CD4-positive, alpha-beta T cell (primary cell): ENCODE results near the gene HMCN2. TPM values are rescaled to one million over a fixed set of nuclear protein-coding genes. Genes with fewer than 3 reads are reported as not detected.

Source experiments
- ATAC-seq: fragments of 200-7000 bp; cut with Tn5 transposase; one replicate; pipeline ENCODE4 v1.10.0; 2022; ENCODE audit warnings: mild to moderate bottlenecking; ENCODE audit not compliant: poor library complexity
- CTCF ChIA-PET: fragments of 350-600 bp; sonication (Branson Sonifier 250); formaldehyde crosslinking; loops from one replicate; lab custom pipeline; 2021; ENCODE audit warnings: antibody characterized with exemption, inconsistent platforms; lab: Charles Lee
- POLR2A ChIA-PET: fragments of 350-600 bp; sonication (Branson Sonifier 250); formaldehyde crosslinking; loops from one replicate; lab custom pipeline; 2021; ENCODE audit warnings: antibody characterized with exemption, inconsistent platforms; lab: Charles Lee
- DNase-seq, 14 experiments: peaks; one replicate each; pipeline ENCODE4 v3.0.0-alpha.2; 2013 to 2020; ENCODE audit warnings: mixed read lengths in 2 of 14
- H3K27ac ChIP-seq, 2 donors: one replicate each; pipeline versions ENCODE4 v1.5.1 to v1.7.0; 2013; ENCODE audit warnings: low read length in 2 of 2, low read depth in 1 of 2, mild to moderate bottlenecking in 1 of 2
- H3K27me3 ChIP-seq, 2 experiments: 1 replicate in 1 of 2; 2 replicates in 1 of 2; pipeline versions ENCODE4 v1.6.1 to v1.7.0; 2013; ENCODE audit warnings: low read length in 2 of 2, control low read depth in 1 of 2, mild to moderate bottlenecking in 1 of 2, moderate library complexity in 1 of 2; ENCODE audit not compliant: insufficient read depth in 2 of 2, control insufficient read depth in 1 of 2
- H3K36me3 ChIP-seq: one replicate; pipeline ENCODE4 v1.6.1; 2013; ENCODE audit warnings: low read length, control low read depth; ENCODE audit not compliant: insufficient read depth
- H3K4me1 ChIP-seq: one replicate; pipeline ENCODE4 v1.6.1; 2013; ENCODE audit warnings: low read length, control low read depth; ENCODE audit not compliant: insufficient read depth
- H3K4me3 ChIP-seq: one replicate; pipeline ENCODE4 v1.5.1; 2013; ENCODE audit warnings: mild to moderate bottlenecking, low read length, moderate library complexity
- H3K9me3 ChIP-seq, 2 experiments: 1 replicate in 1 of 2; 2 replicates in 1 of 2; pipeline versions ENCODE4 v1.6.1 to v1.7.0; 2013; ENCODE audit warnings: low read length in 2 of 2, mild to moderate bottlenecking in 2 of 2, control low read depth in 1 of 2, moderate library complexity in 1 of 2; ENCODE audit not compliant: control insufficient read depth in 1 of 2, insufficient read depth in 1 of 2
- H3K27ac Mint-ChIP-seq: one replicate; pipeline ENCODE4 v1.8.0; 2020; ENCODE audit warnings: mixed read lengths
- H3K27me3 Mint-ChIP-seq: one replicate; pipeline ENCODE4 v1.8.0; 2021; ENCODE audit warnings: mixed read lengths
- H3K36me3 Mint-ChIP-seq: one replicate; pipeline ENCODE4 v1.8.0; 2021; ENCODE audit warnings: low read depth, mixed read lengths
- H3K4me1 Mint-ChIP-seq: one replicate; pipeline ENCODE4 v1.8.0; 2021; ENCODE audit warnings: low read depth, mixed read lengths
- H3K4me3 Mint-ChIP-seq: one replicate; pipeline ENCODE4 v1.8.0; 2020; ENCODE audit warnings: mild to moderate bottlenecking, mixed read lengths
- H3K9me3 Mint-ChIP-seq: one replicate; pipeline ENCODE4 v1.8.0; 2020; ENCODE audit warnings: mixed read lengths
- CTCF ChIP-seq: fragments of 200-600 bp; IDR thresholded peaks from one replicate; pipeline ENCODE4 v1.8.0; 2022; ENCODE audit warnings: antibody characterized with exemption, mild to moderate bottlenecking
- intact Hi-C, 2 experiments: fragments of 100-400 bp; cut with DNase I in 1 of 2; cut with micrococcal nuclease in 1 of 2; formaldehyde crosslinking; loops; one replicate each; pipeline versions ENCODE4 v1.15.1 to v1.9.0; 2023 to 2025; cut with DNase I, micrococcal nuclease
- total RNA-seq, 174 experiments: library from RNA in 2 of 174; stranded (reverse) in 2 of 174; gene quantifications; one replicate each; pipeline ENCODE4 v1.2.3 and lab custom pipeline; 2021 to 2026

HMCN2 gene
- total RNA-seq, 2 experiments from 2014 or later: not detected

- Mint-ChIP-seq H3K4me3 (no peak overlapping the region), H3K27me3 (peaks cover 47% of the 10 kb centered on the region), H3K4me1 (no peaks in the 10 kb centered on the region), H3K9me3 (no peaks in the 10 kb centered on the region), H3K27ac (no peak overlapping the region), H3K36me3 (no peaks in the 10 kb centered on the region)
- no peak for TF ChIP-seq CTCF
- CTCF ChIA-PET: no interaction called here
- no peaks in the 10 kb centered on the region for H3K36me3 ChIP-seq
- H3K4me3 ChIP-seq: no peak overlapping the region
- intact Hi-C loops: no loop called here
- H3K4me1 ChIP-seq: no peaks in the 10 kb centered on the region
- peaks cover 6 to 19% of the 10 kb centered on the region in 2 experiments for H3K27me3 ChIP-seq
- DNase-seq: no peak
- no peak overlapping the region for H3K27ac ChIP-seq
- POLR2A ChIA-PET: no interaction called here
- peaks cover 0 to 6% of the 10 kb centered on the region in 2 experiments for H3K9me3 ChIP-seq
- no peak for ATAC-seq
These were observed 26.5 kb downstream of the HMCN2 start for GRCh38 chr9:130292106-130292505.

- H3K27me3 ChIP-seq: peaks cover 3 to 12% of the 10 kb centered on the region in 2 experiments
- TF ChIP-seq CTCF: no peak
- Mint-ChIP-seq H3K27ac (no peak overlapping the region), H3K27me3 (peaks cover 40% of the 10 kb centered on the region), H3K9me3 (no peaks in the 10 kb centered on the region), H3K36me3 (no peaks in the 10 kb centered on the region), H3K4me1 (no peaks in the 10 kb centered on the region), H3K4me3 (no peak overlapping the region)
- no peak overlapping the region for H3K27ac ChIP-seq
- POLR2A ChIA-PET: no interaction called here
- CTCF ChIA-PET: no interaction called here
- intact Hi-C loops: no loop called here
- ATAC-seq: no peak
- H3K36me3 ChIP-seq: no peaks in the 10 kb centered on the region
- DNase-seq: peak in 1 of 14 experiments; percentile 3
- no peak overlapping the region for H3K4me3 ChIP-seq
- H3K4me1 ChIP-seq: no peaks in the 10 kb centered on the region
- H3K9me3 ChIP-seq: peaks cover 0 to 7% of the 10 kb centered on the region in 2 experiments
These were observed 29.1 kb downstream of the HMCN2 start for GRCh38 chr9:130294664-130295063.

GRCh38 chr9:130295431-130295830 lies 29.9 kb downstream of the HMCN2 start:
- no peak overlapping the region for H3K27ac Mint-ChIP-seq
- peaks cover 46% of the 10 kb centered on the region for H3K27me3 Mint-ChIP-seq
- no peak for TF ChIP-seq CTCF
- intact Hi-C loops: no loop called here
- ATAC-seq (no peak), DNase-seq (no peak)
- ChIA-PET CTCF (no interaction called here), POLR2A (no interaction called here)
- H3K36me3 Mint-ChIP-seq: no peaks in the 10 kb centered on the region
- H3K4me3 Mint-ChIP-seq: no peak overlapping the region
- no peaks in the 10 kb centered on the region for H3K36me3 ChIP-seq
- no peaks in the 10 kb centered on the region for H3K4me1 ChIP-seq
- H3K27me3 ChIP-seq: peaks cover 3 to 6% of the 10 kb centered on the region in 2 experiments
- peaks cover 0 to 7% of the 10 kb centered on the region in 2 experiments for H3K9me3 ChIP-seq
- H3K4me3 ChIP-seq: no peak overlapping the region
- no peaks in the 10 kb centered on the region for H3K4me1 Mint-ChIP-seq
- H3K9me3 Mint-ChIP-seq: peaks cover 3% of the 10 kb centered on the region
- no peak overlapping the region for H3K27ac ChIP-seq
